Sigmoid colon (tissue), 7 donors: ENCODE data around the gene ITPR2. TPM values are rescaled to one million over a fixed set of nuclear protein-coding genes. Genes with fewer than 3 reads are reported as not detected.

Experiments
- DNase-seq: peaks from one replicate; pipeline ENCODE4 v3.0.0-alpha.2; 2019
- H3K27ac ChIP-seq, 4 donors: fragments of 200-600 bp; sonication (generic); one replicate each; pipeline ENCODE4 v1.5.1; 2016 to 2019; ENCODE audit warnings: mild to moderate bottlenecking in 1 of 4
- H3K27me3 ChIP-seq, 3 donors: fragments of 200-600 bp; sonication (generic); one replicate each; pipeline ENCODE4 v1.5.1; 2019; ENCODE audit warnings: mild to moderate bottlenecking in 1 of 3
- H3K36me3 ChIP-seq, 4 donors: fragments of 200-600 bp; sonication (generic); one replicate each; pipeline ENCODE4 v1.5.1; 2016 to 2019
- H3K4me1 ChIP-seq, 4 donors: fragments of 200-600 bp; sonication (generic); one replicate each; pipeline ENCODE4 v1.5.1; 2017 to 2019
- H3K4me3 ChIP-seq, 4 donors: fragments of 200-600 bp; sonication (generic); one replicate each; pipeline ENCODE4 v1.5.1; 2017 to 2019; ENCODE audit warnings: mild to moderate bottlenecking in 2 of 4, moderate library complexity in 1 of 4
- H3K9me3 ChIP-seq, 4 donors: fragments of 200-600 bp in 3 of 4; sonication (generic) in 3 of 4; one replicate each; pipeline versions ENCODE4 v1.5.1 to v1.6.1; 2013 to 2019
- CTCF ChIP-seq, 4 experiments: fragments of 450-650 bp in 3 of 4; fragments of 200-600 bp in 1 of 4; IDR thresholded peaks; one replicate each; pipeline ENCODE4 v1.5.1; 2016 to 2019; ENCODE audit warnings: antibody characterized with exemption in 4 of 4, mild to moderate bottlenecking in 3 of 4, moderate library complexity in 2 of 4
- EP300 ChIP-seq, 4 donors: sonication (generic); formaldehyde crosslinking; IDR thresholded peaks; one replicate each; pipeline ENCODE4 v1.6.1; 2017; ENCODE audit warnings: antibody characterized with exemption in 4 of 4
- POLR2A ChIP-seq, 2 donors: fragments of 450-650 bp; IDR thresholded peaks; one replicate each; pipeline ENCODE4 v1.6.1; 2016; ENCODE audit warnings: antibody characterized with exemption in 2 of 2, mild to moderate bottlenecking in 2 of 2, moderate library complexity in 2 of 2
- POLR2AphosphoS5 ChIP-seq, 4 donors: sonication (generic); formaldehyde crosslinking; IDR thresholded peaks; one replicate each; pipeline ENCODE4 v1.6.1; 2017; ENCODE audit warnings: antibody characterized with exemption in 4 of 4
- WGBS, 2 donors: extraction: QIAGEN DNeasy Blood & Tissue Kit; methylation state at CpG; one replicate each; pipeline ENCODE4 v1.1.7; 2013; 5-methylcytosine and 5-hydroxymethylcytosine counted together
- intact Hi-C: fragments of 100-400 bp; cut with DNase I; formaldehyde crosslinking; loops from one replicate; pipeline ENCODE4 v1.15.1; 2023
- polyA plus RNA-seq, 3 donors: library from polyadenylated mRNA; stranded (reverse); fragments of 200-250 nt; gene quantifications; one replicate each; pipeline ENCODE4 v1.2.3, GENCODE V29; 2013
- total RNA-seq, 4 donors: library from RNA; depleted of rRNA; stranded (reverse); fragments of >200 nt; gene quantifications; one replicate each; pipeline ENCODE4 v1.1.0, GENCODE V29; 2016
- donor health status: healthy with polysubstance abuse.
- donor health status: Bipolar disorder and iron deficiency.
- donor health status: healthy.

Gene ITPR2
- total and polyA plus RNA-seq, 7 donors: 1.4 to 78.1 (median 58.9) TPM

- 79 to 96% methylated on average over 3 of the region's 3 CpGs for WGBS, 2 donors
- DNase-seq: no peak
- H3K27me3 ChIP-seq: no peaks in the 10 kb centered on the region
Measured at GRCh38 chr12:26661399-26661798, 171.6 kb downstream of the ITPR2 start.

GRCh38 chr12:26659930-26660329 lies 173.1 kb downstream of the ITPR2 start:
- intact Hi-C loops: loop anchor here (5.0 kb wide), 1 partner anchor 172 kb away; the partner anchor contains the start of gene ITPR2

More at GRCh38 chr12:26661399-26661798, 171.6 kb downstream of the ITPR2 start:
- Histone ChIP-seq H3K4me1 (peaks cover 0 to 16% (median 7%) of the 10 kb centered on the region in 4 donors), H3K36me3 (peaks cover 0 to 32% (median 4%) of the 10 kb centered on the region in 4 donors), H3K9me3 (no peaks in the 10 kb centered on the region), H3K4me3 (no peak overlapping the region), H3K27ac (no peak overlapping the region)
- TF ChIP-seq CTCF (IDR thresholded peaks at IDR 0.05) (no peak), POLR2AphosphoS5 (IDR thresholded peaks at IDR 0.05) (no peak), EP300 (IDR thresholded peaks at IDR 0.05) (no peak), POLR2A (IDR thresholded peaks at IDR 0.05) (no peak)
- intact Hi-C loops: no loop called here

GRCh38 chr12:26658991-26659390 lies 174.0 kb downstream of the ITPR2 start:
- TF ChIP-seq POLR2AphosphoS5 (IDR thresholded peaks at IDR 0.05) (peak; percentile 7 to 46 (median 34)), POLR2A (IDR thresholded peaks at IDR 0.05) (no peak), CTCF (IDR thresholded peaks at IDR 0.05) (no peak)
- peaks cover 0 to 16% (median 7%) of the 10 kb centered on the region in 4 donors for H3K4me1 ChIP-seq
- intact Hi-C loops: loop anchor here (5.0 kb wide), 1 partner anchor 173 kb away; the partner anchor contains the start of gene ITPR2
- 73 to 75% methylated on average over 4 of the region's 4 CpGs for WGBS, 2 donors
- H3K9me3 ChIP-seq: no peaks in the 10 kb centered on the region
- peak overlapping the region in 2 of 4 donors; percentile 11 to 43 for H3K27ac ChIP-seq
- H3K4me3 ChIP-seq: no peak overlapping the region
- H3K36me3 ChIP-seq: peaks cover 0 to 45% (median 8%) of the 10 kb centered on the region in 4 donors
- H3K27me3 ChIP-seq: no peaks in the 10 kb centered on the region
- no peak for DNase-seq

More at GRCh38 chr12:26659930-26660329, 173.1 kb downstream of the ITPR2 start:
- H3K9me3 ChIP-seq: no peaks in the 10 kb centered on the region
- TF ChIP-seq POLR2AphosphoS5 (IDR thresholded peaks at IDR 0.05): no peak
- no peak for DNase-seq
- no peaks in the 10 kb centered on the region for H3K27me3 ChIP-seq
- H3K4me1 ChIP-seq: peaks cover 0 to 16% (median 7%) of the 10 kb centered on the region in 4 donors
- H3K27ac ChIP-seq: no peak overlapping the region
- H3K36me3 ChIP-seq: peaks cover 0 to 40% (median 6%) of the 10 kb centered on the region in 4 donors
- no peak overlapping the region for H3K4me3 ChIP-seq
- WGBS, 2 donors: 98% methylated on average over 2 of the region's 2 CpGs

- Histone ChIP-seq H3K4me3 (no peak overlapping the region), H3K27me3 (no peaks in the 10 kb centered on the region), H3K36me3 (peaks cover 0 to 37% (median 8%) of the 10 kb centered on the region in 4 donors), H3K9me3 (no peaks in the 10 kb centered on the region), H3K27ac (no peak overlapping the region), H3K4me1 (peaks cover 0 to 16% (median 6%) of the 10 kb centered on the region in 4 donors)
- intact Hi-C loops: loop anchor here (5.0 kb wide), 2 partner anchors 178 to 557 kb away; partner anchors contain the start of gene ITPR2
- DNase-seq: no peak
- no peak for TF ChIP-seq EP300 (IDR thresholded peaks at IDR 0.05)
- TF ChIP-seq POLR2AphosphoS5 (IDR thresholded peaks at IDR 0.05): no peak
- TF ChIP-seq CTCF (IDR thresholded peaks at IDR 0.05): no peak
- TF ChIP-seq POLR2A (IDR thresholded peaks at IDR 0.05): no peak
Measured at GRCh38 chr12:26654623-26655022, 178.4 kb downstream of the ITPR2 start.

- H3K4me1 ChIP-seq: peaks cover 0 to 25% (median 13%) of the 10 kb centered on the region in 4 donors
- no peak for DNase-seq
- H3K4me3 ChIP-seq: no peak overlapping the region
- H3K36me3 ChIP-seq: peaks cover 0 to 26% (median 6%) of the 10 kb centered on the region in 4 donors
- intact Hi-C loops: loop anchor here (1.0 to 5.0 kb wide), 2 partner anchors 21 to 554 kb away; no protein-coding TSS in a partner anchor
- WGBS, 2 donors: 42 to 59% methylated on average over 7 of the region's 7 CpGs
- no peaks in the 10 kb centered on the region for H3K27me3 ChIP-seq
- TF ChIP-seq POLR2AphosphoS5 (IDR thresholded peaks at IDR 0.05) (peak in 1 of 4 donors; percentile 45), EP300 (IDR thresholded peaks at IDR 0.05) (no peak), CTCF (IDR thresholded peaks at IDR 0.05) (peak; percentile 69 to 82 (median 77)), POLR2A (IDR thresholded peaks at IDR 0.05) (no peak)
- H3K9me3 ChIP-seq: no peaks in the 10 kb centered on the region
- peak overlapping the region in 2 of 4 donors; percentile 25 to 39 for H3K27ac ChIP-seq
Measured at GRCh38 chr12:26651566-26652188, 181.3 kb downstream of the ITPR2 start.
